H1 (cell line): Measurements from ENCODE around the gene MYPOP. TPM values are rescaled to one million over a fixed set of nuclear protein-coding genes. Genes with fewer than 3 reads are reported as not detected.

Source experiments
- CTCF ChIA-PET: fragments of 300-600 bp; sonication (Branson Sonifier 250); formaldehyde crosslinking; loops from one replicate; lab custom pipeline; 2021; ENCODE audit not compliant: partially characterized antibody; lab: Charles Lee
- POLR2A ChIA-PET: fragments of 300-600 bp; sonication (Branson Sonifier 250); formaldehyde crosslinking; loops from one replicate; lab custom pipeline; 2021; ENCODE audit warnings: inconsistent platforms; ENCODE audit not compliant: partially characterized antibody; lab: Charles Lee
- DNase-seq, 2 experiments: peaks; one replicate each; pipeline versions ENCODE4 v3.0.0 to v3.0.0-alpha.2; 2010 to 2022; ENCODE audit warnings: low spot score in 2 of 2, low read depth in 1 of 2, mixed read lengths in 1 of 2
- FAIRE-seq: peaks from 2 replicates; lab custom pipeline; 2011; peaks lifted over from hg19 to GRCh38; lab: Jason Lieb, UNC
- H2AFZ ChIP-seq: 2 replicates; pipeline ENCODE4 v1.8.1; 2012; ENCODE audit warnings: low read length, inconsistent platforms
- H2AK5ac ChIP-seq: 2 replicates; pipeline ENCODE4 v1.6.1; 2013; ENCODE audit warnings: low read depth, low read length
- H2BK120ac ChIP-seq: replicated peaks from 2 replicates; pipeline ENCODE3; 2013; ENCODE audit warnings: low read depth, low read length, inconsistent platforms
- H2BK12ac ChIP-seq: 2 replicates; pipeline ENCODE4 v1.6.1; 2013; ENCODE audit warnings: low read depth, low read length
- H2BK15ac ChIP-seq: 2 replicates; pipeline ENCODE4 v1.6.1; 2013; ENCODE audit warnings: low read length
- H2BK20ac ChIP-seq: 2 replicates; pipeline ENCODE4 v1.6.1; 2013; ENCODE audit warnings: low read length
- H2BK5ac ChIP-seq: 2 replicates; pipeline ENCODE4 v1.6.1; 2013; ENCODE audit warnings: low read depth, low read length
- H3K14ac ChIP-seq: 2 replicates; pipeline ENCODE4 v1.6.1; 2013; ENCODE audit warnings: inconsistent platforms; ENCODE audit not compliant: insufficient read length
- H3K18ac ChIP-seq: 2 replicates; pipeline ENCODE4 v1.6.1; 2013; ENCODE audit warnings: low read length; ENCODE audit errors: extremely low read depth
- H3K23ac ChIP-seq: 2 replicates; pipeline ENCODE4 v1.6.1; 2013; ENCODE audit warnings: inconsistent platforms; ENCODE audit not compliant: insufficient read length
- H3K23me2 ChIP-seq: 2 replicates; pipeline ENCODE4 v1.6.1; 2013; ENCODE audit warnings: low read depth, low read length
- H3K27ac ChIP-seq: 2 replicates; pipeline ENCODE4 v1.6.1; 2011; ENCODE audit warnings: low read depth, low read length, inconsistent platforms
- H3K27me3 ChIP-seq, 4 experiments: replicated peaks in 1 of 4; 1 replicate in 1 of 4; 2 replicates in 3 of 4; pipeline versions ENCODE4 v1.6.1 to v1.8.1; 2011 to 2013; ENCODE audit warnings: low read length in 3 of 4, mild to moderate bottlenecking in 3 of 4, inconsistent platforms in 2 of 4, mixed read lengths in 2 of 4, moderate library complexity in 1 of 4; ENCODE audit not compliant: control insufficient read depth in 3 of 4, insufficient read depth in 3 of 4; ENCODE audit errors: extremely low read depth in 1 of 4
- H3K36me3 ChIP-seq, 4 experiments: 2 replicates each; pipeline versions ENCODE4 v1.6.1 to v1.8.1; 2011 to 2013; ENCODE audit warnings: mild to moderate bottlenecking in 4 of 4, low read length in 3 of 4, moderate library complexity in 2 of 4, control low read depth in 1 of 4, inconsistent platforms in 1 of 4; ENCODE audit not compliant: insufficient read depth in 4 of 4, control insufficient read depth in 2 of 4
- H3K4ac ChIP-seq: replicated peaks from 2 replicates; pipeline ENCODE3; 2013; ENCODE audit warnings: low read length, low read depth, mixed read lengths, inconsistent platforms; ENCODE audit not compliant: insufficient read length
- H3K4me1 ChIP-seq, 4 experiments: replicated peaks in 1 of 4; 1 replicate in 1 of 4; 2 replicates in 3 of 4; pipeline versions ENCODE4 v1.6.1 to v1.8.1; 2011 to 2013; ENCODE audit warnings: low read length in 3 of 4, inconsistent platforms in 2 of 4, mixed read lengths in 1 of 4; ENCODE audit not compliant: insufficient read depth in 4 of 4, control insufficient read depth in 3 of 4
- H3K4me2 ChIP-seq, 2 experiments: 2 replicates each; pipeline versions ENCODE4 v1.6.1 to v1.8.1; 2011 to 2013; ENCODE audit warnings: low read depth in 2 of 2, low read length in 2 of 2, control low read depth in 1 of 2, inconsistent platforms in 1 of 2, mild to moderate bottlenecking in 1 of 2; ENCODE audit not compliant: insufficient read depth in 1 of 2
- H3K4me3 ChIP-seq, 4 experiments: fragments of 200-600, 300-600 bp in 1 of 4; sonication (generic), shearing (Covaris generic), sonication (Bioruptor Twin) in 1 of 4; 2 replicates each; pipeline versions ENCODE4 v1.5.1 to v1.8.1; 2011 to 2016; ENCODE audit warnings: low read length in 4 of 4, low read depth in 3 of 4, control low read depth in 2 of 4, inconsistent platforms in 2 of 4, mild to moderate bottlenecking in 2 of 4, mixed read lengths in 1 of 4, moderate library complexity in 1 of 4; ENCODE audit not compliant: insufficient read depth in 2 of 4; ENCODE audit errors: extremely low read depth in 1 of 4
- H3K56ac ChIP-seq: replicated peaks from 2 replicates; pipeline ENCODE3; 2013; ENCODE audit warnings: low read depth, mild to moderate bottlenecking, mixed read lengths, low read length, inconsistent platforms; ENCODE audit not compliant: insufficient read length
- H3K79me1 ChIP-seq: 2 replicates; pipeline ENCODE4 v1.6.1; 2013; ENCODE audit warnings: low read depth, low read length, control low read depth
- H3K79me2 ChIP-seq, 2 experiments: 2 replicates each; pipeline versions ENCODE4 v1.6.1 to v1.8.1; 2012 to 2013; ENCODE audit warnings: low read length in 2 of 2, mild to moderate bottlenecking in 2 of 2, inconsistent platforms in 1 of 2; ENCODE audit not compliant: insufficient read depth in 2 of 2, control insufficient read depth in 1 of 2
- H3K9ac ChIP-seq, 4 experiments: replicated peaks in 1 of 4; 1 replicate in 1 of 4; 2 replicates in 3 of 4; pipeline versions ENCODE4 v1.6.1 to v1.8.1; 2011 to 2013; ENCODE audit warnings: low read depth in 3 of 4, low read length in 3 of 4, control low read depth in 2 of 4, mild to moderate bottlenecking in 2 of 4, moderate library complexity in 2 of 4, inconsistent platforms in 1 of 4; ENCODE audit errors: extremely low read depth in 1 of 4
- H3K9me3 ChIP-seq, 2 experiments: 2 replicates each; pipeline versions ENCODE4 v1.6.1 to v1.8.1; 2012 to 2013; ENCODE audit warnings: mild to moderate bottlenecking in 2 of 2, moderate library complexity in 2 of 2, control low read depth in 1 of 2, inconsistent platforms in 1 of 2, low read depth in 1 of 2, low read length in 1 of 2, mixed read lengths in 1 of 2; ENCODE audit not compliant: insufficient read depth in 2 of 2
- H4K20me1 ChIP-seq, 2 experiments: replicated peaks in 1 of 2; 2 replicates each; pipeline versions ENCODE3 to v1.8.1; 2011 to 2013; ENCODE audit warnings: inconsistent platforms in 2 of 2, low read length in 2 of 2, mild to moderate bottlenecking in 1 of 2; ENCODE audit not compliant: insufficient read depth in 2 of 2, control insufficient read depth in 1 of 2
- H4K5ac ChIP-seq: 2 replicates; pipeline ENCODE4 v1.6.1; 2013; ENCODE audit warnings: low read length, low read depth, mixed read lengths, inconsistent platforms; ENCODE audit not compliant: insufficient read length
- H4K8ac ChIP-seq: 2 replicates; pipeline ENCODE4 v1.8.0; 2013; ENCODE audit warnings: mild to moderate bottlenecking, moderate library complexity, low read length, inconsistent platforms; ENCODE audit not compliant: insufficient read depth; ENCODE audit errors: extremely low read depth
- H4K91ac ChIP-seq: replicated peaks from 2 replicates; pipeline ENCODE3; 2013; ENCODE audit warnings: low read length, mixed read lengths, inconsistent platforms; ENCODE audit not compliant: insufficient read length
- ASH2L ChIP-seq: fragments of 200-600, 300-600 bp; sonication (generic); IDR thresholded peaks from one replicate; pipeline ENCODE4 v1.7.1; 2017; ENCODE audit warnings: low read length
- CTBP2 ChIP-seq: IDR thresholded peaks from 2 replicates; pipeline ENCODE4 v1.7.0; 2011; ENCODE audit warnings: borderline replicate concordance, mild to moderate bottlenecking, moderate library complexity, mixed read lengths, low read length; ENCODE audit not compliant: insufficient read depth, insufficient read length
- EGR1 ChIP-seq: IDR thresholded peaks from 2 replicates; pipeline ENCODE4 v1.6.1; 2011; ENCODE audit warnings: low read depth, low read length, borderline replicate concordance
- JUN ChIP-seq: IDR thresholded peaks from 2 replicates; pipeline ENCODE4 v1.6.1; 2011; ENCODE audit warnings: low read depth, mild to moderate bottlenecking, improper control_type of control experiment, low read length
- KDM5A ChIP-seq: fragments of 200-600 bp; IDR thresholded peaks from 2 replicates; pipeline ENCODE4 v1.7.1; 2012; ENCODE audit warnings: mild to moderate bottlenecking, low read length, inconsistent platforms, mixed read lengths
- RFX5 ChIP-seq: IDR thresholded peaks from 2 replicates; pipeline ENCODE4 v1.6.1; 2011; ENCODE audit warnings: low read depth, low read length, improper control_type of control experiment, borderline replicate concordance
- SIRT6 ChIP-seq: IDR thresholded peaks from one replicate; pipeline ENCODE4 v1.7.1; 2012; ENCODE audit warnings: low read length, inconsistent platforms
- SRF ChIP-seq: IDR thresholded peaks from 2 replicates; pipeline ENCODE4 v1.6.1; 2011; ENCODE audit warnings: mild to moderate bottlenecking, low read depth, low read length, moderate library complexity
- SUZ12 ChIP-seq: fragments of 200-600 bp; sonication (generic); IDR thresholded peaks from 2 replicates; pipeline ENCODE4 v1.6.1; 2012; ENCODE audit warnings: mild to moderate bottlenecking, inconsistent platforms, low read length, moderate library complexity, mixed read lengths
- TAF1 ChIP-seq: IDR thresholded peaks from 2 replicates; pipeline ENCODE4 v1.6.1; 2011; ENCODE audit warnings: mild to moderate bottlenecking, low read depth, low read length
- YY1 ChIP-seq: IDR thresholded peaks from 2 replicates; pipeline ENCODE4 v1.6.1; 2011; ENCODE audit warnings: low read depth, mild to moderate bottlenecking, low read length
- WGBS, 2 experiments: shearing (Covaris generic) in 1 of 2; methylation state at CpG; one replicate each; pipeline versions ENCODE4 v1.1.6 to v1.1.7; 2013 to 2015; ENCODE audit warnings: low lambda C conversion rate in 2 of 2, mixed read lengths in 2 of 2, inconsistent platforms in 1 of 2, low coverage in 1 of 2, missing lambda C conversion rate in 1 of 2; ENCODE audit not compliant: insufficient replicate concordance in 2 of 2, insufficient coverage in 1 of 2, insufficient read length in 1 of 2; ENCODE audit errors: extremely low coverage in 1 of 2, missing lambda C conversion rate in 1 of 2; 5-methylcytosine and 5-hydroxymethylcytosine counted together
- polyA plus RNA-seq, 7 experiments: library from polyadenylated mRNA; depleted of rRNA in 3 of 7; stranded (reverse) in 5 of 7; unstranded in 2 of 7; fragments of >200 nt in 5 of 7; fragments of 200-250 nt in 2 of 7; gene quantifications; 1 replicate in 5 of 7; 2 replicates in 1 of 7; 4 replicates in 1 of 7; pipeline versions ENCODE4 v1.2.1 to v1.2.3, GENCODE V29; 2011 to 2013; ENCODE audit warnings: missing spikeins in 2 of 7, mixed read lengths in 2 of 7
- total RNA-seq: library from RNA; stranded (reverse); fragmentation: NEBNext Ultra II Directional; extraction: Animal tissue kit (Norgen Biotek cat#: 25700); gene quantifications from 2 replicates; pipeline ENCODE4 v1.2.1, GENCODE V29; 2021
- TF ChIP-seq, protein P1 (sequence below): IDR thresholded peaks from 2 replicates; pipeline ENCODE4 v1.6.1; 2012; ENCODE audit warnings: inconsistent platforms
- TF ChIP-seq, protein P2 (sequence below): IDR thresholded peaks from 2 replicates; pipeline ENCODE4 v1.6.1; 2012; ENCODE audit warnings: inconsistent platforms

Gene MYPOP
- total and polyA plus RNA-seq, 2 of the 8 experiments (the other 6 are each of a cell fraction or from before 2014, with no cell fraction given) = 3.2 to 11.1 TPM

DNA sequence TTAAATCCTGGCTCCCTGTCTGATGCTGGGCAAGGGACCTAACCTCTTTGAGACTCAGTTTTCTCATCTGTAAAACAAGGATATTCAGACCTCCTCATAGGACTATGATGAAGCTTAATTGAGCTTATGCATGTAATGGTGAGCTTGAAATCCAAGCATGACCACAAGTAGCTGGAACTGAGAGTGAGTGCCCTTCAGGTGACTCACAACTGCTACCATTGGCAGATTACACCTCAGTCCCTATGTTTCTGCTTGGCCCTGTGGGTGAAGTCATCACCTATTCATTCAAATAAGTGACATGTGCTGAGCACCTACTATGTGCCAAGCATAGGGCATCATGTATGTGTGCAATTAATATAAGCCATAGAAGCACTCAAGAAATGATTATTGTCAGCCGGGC is 45.5 kb upstream of the MYPOP start:
- Histone ChIP-seq H3K27me3 (no peaks in the 10 kb centered on the region), H3K4me3 (no peak overlapping the region), H2BK120ac (no peak overlapping the region), H2AFZ (no peak overlapping the region), H3K9ac (no peak overlapping the region), H2BK15ac (no peak overlapping the region), H3K79me1 (no peaks in the 10 kb centered on the region), H3K9me3 (no peaks in the 10 kb centered on the region), H3K18ac (no peak overlapping the region), H3K27ac (no peak overlapping the region), H3K23me2 (peaks cover 3% of the 10 kb centered on the region; the same call in 1 of the 2 replicates), H3K36me3 (no peaks in the 10 kb centered on the region; a peak in 1 of 8 replicates), H4K8ac (no peak overlapping the region), H4K20me1 (no peaks in the 10 kb centered on the region), H4K91ac (no peak overlapping the region), H2BK5ac (no peak overlapping the region), H3K79me2 (no peaks in the 10 kb centered on the region), H2BK20ac (no peak overlapping the region), H3K4me2 (no peak overlapping the region), H3K23ac (no peak overlapping the region), H3K4me1 (no peaks in the 10 kb centered on the region; a peak in 2 of 7 replicates), H3K4ac (no peak overlapping the region), H3K56ac (no peak overlapping the region), H2BK12ac (no peak overlapping the region), H3K14ac (no peak overlapping the region), H4K5ac (no peak overlapping the region), H2AK5ac (no peak overlapping the region)
- DNase-seq = no peak
- TF ChIP-seq, protein P1, sequence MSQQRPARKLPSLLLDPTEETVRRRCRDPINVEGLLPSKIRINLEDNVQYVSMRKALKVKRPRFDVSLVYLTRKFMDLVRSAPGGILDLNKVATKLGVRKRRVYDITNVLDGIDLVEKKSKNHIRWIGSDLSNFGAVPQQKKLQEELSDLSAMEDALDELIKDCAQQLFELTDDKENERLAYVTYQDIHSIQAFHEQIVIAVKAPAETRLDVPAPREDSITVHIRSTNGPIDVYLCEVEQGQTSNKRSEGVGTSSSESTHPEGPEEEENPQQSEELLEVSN = no peak
- no peak for TF ChIP-seq SUZ12
- TF ChIP-seq, protein P2, sequence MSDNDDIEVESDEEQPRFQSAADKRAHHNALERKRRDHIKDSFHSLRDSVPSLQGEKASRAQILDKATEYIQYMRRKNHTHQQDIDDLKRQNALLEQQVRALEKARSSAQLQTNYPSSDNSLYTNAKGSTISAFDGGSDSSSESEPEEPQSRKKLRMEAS = no peak
- TF ChIP-seq TAF1 = no peak
- TF ChIP-seq YY1 = no peak
- no peak for TF ChIP-seq KDM5A
- TF ChIP-seq EGR1 = no peak
- TF ChIP-seq RFX5 = no peak
- no peak for TF ChIP-seq JUN
- no peak for TF ChIP-seq SRF
- TF ChIP-seq ASH2L = no peak
- no peak for TF ChIP-seq CTBP2
- TF ChIP-seq SIRT6 = no peak
- FAIRE-seq = no peak
- ChIA-PET CTCF (interaction anchor here (1.2 to 1.3 kb wide), 2 partner anchors 14 to 63 kb away, joined by 3 read pairs; no protein-coding TSS in a partner anchor), POLR2A (interaction anchor here (1.3 kb wide), 1 partner anchor 20 kb away, joined by 3 read pairs; no protein-coding TSS in a partner anchor)
- WGBS, 2 experiments = 100% methylated on average over 1 of the region's 1 CpG; no CpG with 5 or more reads in 1 of the 2 experiments
